ENCODE measurements around the gene GCNT2.
"Not testable (repeated sequence)": the region's sequence is repeated elsewhere in the genome, so short reads cannot be mapped to it uniquely, and the experiment has no call there.

Gene GCNT2

DNA sequence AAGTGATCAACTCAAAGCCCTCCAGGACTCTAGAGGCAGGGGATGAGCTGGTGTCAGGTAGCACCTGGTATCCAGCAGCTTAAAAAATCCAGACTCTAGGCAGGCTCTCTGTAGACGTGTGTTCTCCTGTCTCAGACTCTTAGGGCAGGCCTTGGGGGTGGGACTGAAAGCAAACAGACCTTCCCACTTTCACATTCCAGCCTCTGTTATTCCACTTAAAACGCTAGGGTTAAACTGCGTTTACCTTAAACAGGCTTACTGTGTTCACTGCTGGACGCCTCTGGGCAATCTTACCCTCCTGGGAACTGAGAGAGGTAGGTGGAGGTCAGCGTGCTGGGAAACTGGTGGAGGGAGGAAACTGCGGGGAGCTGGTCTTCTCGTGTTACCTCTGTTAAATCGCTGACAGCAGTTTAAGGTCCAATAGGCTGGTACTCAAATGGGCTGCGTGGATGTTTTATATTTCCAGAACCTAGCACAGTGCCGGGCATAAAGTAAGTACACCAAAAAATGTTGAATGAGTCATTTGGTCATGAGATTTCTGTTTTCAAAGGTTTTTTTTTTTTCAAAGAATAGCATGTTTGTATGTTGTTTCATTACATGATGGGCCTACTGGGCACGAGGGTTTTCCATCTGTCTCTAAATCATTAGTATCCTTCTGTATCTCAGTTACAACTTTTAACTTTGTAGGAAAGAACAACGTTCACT, at the start of gene GCNT2:
Gene GCNT2 (plus strand): TSS at position 248 of the 705 bp plus-strand sequence. CDS start 7,561 bp downstream, outside the sequence.
- no peak for DNase-seq (ENCODE audit: low read depth)

DNA sequence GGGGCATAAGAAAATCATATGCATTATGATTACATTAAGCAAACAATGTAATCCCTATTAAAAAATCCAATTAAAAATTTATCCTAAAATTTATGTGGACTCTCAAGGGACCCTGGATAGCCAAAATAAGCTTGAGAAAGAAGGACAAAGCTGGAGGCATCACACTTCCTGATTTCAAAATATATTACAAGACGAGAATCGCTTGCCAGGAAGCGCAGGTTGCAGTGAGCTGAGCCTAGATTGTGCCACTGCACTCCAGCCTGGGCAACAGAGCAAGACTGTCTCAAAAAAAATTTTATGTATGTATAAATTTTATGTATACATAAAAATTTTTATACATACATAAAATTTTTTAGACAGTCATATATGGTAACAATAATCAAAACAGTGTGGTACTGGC, 48.5 kb upstream of the GCNT2 start:
- DNase-seq (ENCODE audit: low read depth), result no peak

DNA sequence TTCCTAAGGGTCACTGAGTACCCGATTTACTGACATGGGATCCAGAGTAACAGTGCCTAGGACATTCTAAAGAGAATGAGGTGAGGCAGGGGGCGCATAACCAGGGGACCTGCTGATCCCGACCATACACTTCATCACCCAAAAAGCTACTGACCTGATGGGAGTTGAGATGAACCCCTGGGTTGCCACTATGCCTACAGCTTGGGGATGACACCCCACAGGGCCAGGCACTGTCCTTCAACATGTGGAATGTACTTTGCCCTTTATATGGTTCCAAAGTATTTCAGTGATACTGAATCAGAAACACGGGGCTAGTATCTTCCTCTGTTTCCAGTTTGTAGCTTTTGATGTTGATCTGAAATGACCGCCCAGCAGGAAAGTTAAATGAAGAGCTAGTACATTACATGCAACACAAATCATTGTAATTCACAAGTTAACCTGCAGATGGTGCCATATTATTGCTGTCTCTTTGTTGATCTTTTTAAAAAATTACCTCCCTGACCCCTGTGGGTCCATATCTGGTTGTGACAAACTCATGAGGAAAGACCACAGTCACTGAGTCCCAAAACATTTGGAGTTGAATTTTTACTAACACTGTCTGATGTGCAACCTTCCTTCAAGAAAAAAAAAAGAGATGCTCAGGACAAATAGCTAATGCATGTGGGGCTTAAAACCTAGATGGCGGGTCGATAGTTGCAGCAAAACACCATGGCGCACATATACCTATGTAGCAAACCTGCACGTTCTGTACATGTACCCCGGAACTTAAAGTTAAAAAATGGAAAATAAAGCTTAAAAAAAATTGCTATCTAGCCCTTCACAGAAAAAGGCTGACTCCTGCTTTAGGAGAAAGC, 42.7 kb upstream of the GCNT2 start:
- peak; percentile 21 for DNase-seq (ENCODE audit: low read depth)

DNA sequence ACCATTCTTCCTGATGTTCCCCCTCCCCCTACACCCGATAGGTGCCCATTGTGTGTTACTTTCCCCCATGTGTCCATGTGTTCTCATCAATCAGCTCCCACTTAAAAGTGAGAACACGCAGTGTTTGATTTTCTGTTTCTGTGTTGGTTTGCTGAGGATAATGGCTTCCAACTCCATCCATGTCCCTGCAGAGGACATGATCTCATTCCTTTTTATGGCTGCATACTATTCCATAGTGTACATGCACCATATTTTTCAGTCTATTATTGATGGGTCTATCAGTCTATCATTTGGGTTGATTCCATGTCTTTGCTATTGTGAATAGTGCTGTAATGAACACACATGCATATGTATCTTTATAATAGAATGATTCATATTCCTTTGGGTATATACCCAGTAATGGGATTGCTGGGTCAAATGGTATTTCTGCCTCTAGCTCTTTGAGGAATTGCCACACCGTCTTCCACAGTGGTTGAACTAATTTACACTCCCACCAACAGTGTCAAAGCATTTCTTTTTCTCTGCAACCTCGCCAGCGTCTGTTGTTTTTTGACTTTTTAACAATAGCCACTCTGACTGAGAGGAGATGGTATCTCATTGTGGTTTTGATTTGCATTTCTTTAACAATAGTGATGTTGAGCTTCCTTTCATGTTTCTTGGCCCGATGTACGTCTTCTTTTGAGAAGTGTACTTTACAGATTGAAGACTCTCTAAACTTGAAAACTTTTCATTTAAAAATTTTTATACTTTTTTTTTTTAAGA, 41.0 kb upstream of the GCNT2 start:
- DNase-seq (ENCODE audit: low read depth), result no peak

DNA sequence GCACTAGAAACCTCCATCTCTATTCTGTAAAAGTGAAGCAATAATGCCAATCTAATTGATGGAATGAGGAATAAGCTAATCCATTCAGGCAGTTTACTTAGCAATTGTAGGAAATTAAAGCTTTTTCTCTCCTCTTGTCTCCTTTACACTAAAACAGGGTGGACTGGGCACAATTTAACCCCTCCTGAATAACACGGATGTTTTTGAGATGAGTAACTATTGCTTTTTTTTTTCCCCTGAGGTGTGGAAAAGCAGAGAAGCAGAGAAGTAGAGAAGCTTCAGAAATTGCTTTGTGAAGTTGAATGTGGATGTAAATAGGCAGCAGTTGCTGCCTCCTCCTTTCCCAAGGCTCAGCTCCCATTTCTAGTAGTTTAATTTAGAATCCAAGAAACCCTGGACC, 40.0 kb upstream of the GCNT2 start:
- DNase-seq (ENCODE audit: low read depth), result no peak

DNA sequence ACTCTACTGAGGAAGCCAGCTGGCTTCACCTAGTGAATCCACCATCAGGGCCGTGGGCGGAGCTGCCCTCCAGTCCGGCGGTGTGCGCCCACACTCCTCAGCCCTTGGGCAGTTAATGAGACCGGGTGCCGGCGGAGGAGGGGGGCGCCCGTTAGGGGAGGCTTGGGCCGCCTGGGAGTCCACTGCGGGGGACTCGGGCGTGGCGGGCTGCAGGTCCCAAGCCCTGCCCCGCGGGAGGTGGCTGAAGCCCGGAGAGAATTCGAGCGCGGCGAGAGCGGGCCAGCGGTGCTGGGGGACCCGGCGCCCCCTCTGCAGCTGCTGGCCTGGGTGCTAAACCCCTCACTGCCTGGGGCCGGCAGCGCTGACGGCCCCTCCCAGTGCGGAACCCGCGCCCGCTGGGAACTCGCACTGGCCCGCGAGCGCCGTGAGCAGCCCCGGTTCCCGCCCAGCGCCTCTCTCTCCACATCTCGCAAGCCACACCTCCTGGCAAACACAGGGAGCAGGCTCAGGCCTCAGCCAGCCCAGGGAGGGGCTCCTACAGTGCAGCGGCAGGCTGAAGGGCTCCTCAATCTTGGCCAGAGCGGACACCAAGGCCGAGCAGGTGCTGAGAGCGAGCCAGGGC, 38.4 kb upstream of the GCNT2 start:
- no peak for DNase-seq (ENCODE audit: low read depth)

DNA sequence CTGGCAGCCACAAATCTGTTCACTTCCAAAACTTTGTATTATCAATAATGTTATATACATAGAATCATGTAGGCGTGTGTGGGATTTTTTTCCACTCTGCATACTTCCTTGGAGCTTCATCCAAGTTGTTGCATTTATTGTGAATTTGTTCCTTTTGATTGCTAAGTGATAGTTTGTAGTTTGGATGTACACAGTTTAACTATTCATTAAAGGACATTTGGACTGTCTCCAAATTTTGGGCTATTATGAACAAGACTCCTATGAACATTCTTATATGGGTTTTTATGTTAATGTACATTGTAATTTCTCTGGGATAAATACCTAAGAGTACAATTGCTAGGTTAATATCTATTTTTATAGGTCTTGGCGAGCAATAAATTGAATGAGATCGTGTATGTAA, 36.2 kb upstream of the GCNT2 start:
- no peak for DNase-seq (ENCODE audit: low read depth)

GRCh38 chr6:10485406-10485805, 35.7 kb upstream of the GCNT2 start:
- no peak for DNase-seq (ENCODE audit: low read depth)

- DNase-seq (ENCODE audit: low read depth), result no peak
Observed at GRCh38 chr6:10486215-10486614, 34.9 kb upstream of the GCNT2 start.

- not testable (repeated sequence) for DNase-seq (ENCODE audit: low read depth)
Observed at GRCh38 chr6:10486944-10487588, 34.1 kb upstream of the GCNT2 start.

- no peak for DNase-seq (ENCODE audit: low read depth)
Observed at GRCh38 chr6:10487668-10488327, 33.4 kb upstream of the GCNT2 start.

GRCh38 chr6:10491463-10491862, 29.7 kb upstream of the GCNT2 start:
- DNase-seq (ENCODE audit: low read depth), result no peak

DNA sequence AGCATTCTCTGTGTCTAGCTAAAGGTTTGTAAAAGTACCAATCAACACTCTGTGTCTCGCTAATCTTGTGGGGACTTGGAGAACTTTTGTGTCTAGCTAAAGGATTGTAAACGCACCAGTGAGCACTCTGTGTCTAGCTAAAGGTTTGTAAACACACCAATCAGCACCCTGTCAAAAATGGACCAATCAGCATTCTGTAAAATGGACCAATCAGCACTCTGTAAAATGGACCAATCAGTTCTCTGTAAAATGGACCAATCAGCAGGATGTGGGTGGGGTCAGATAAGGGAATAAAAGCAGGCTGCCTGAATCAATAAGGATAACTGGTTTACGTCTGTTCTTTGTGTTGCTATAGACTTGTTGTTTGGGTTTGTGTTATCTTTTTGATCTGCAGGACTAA, 29.2 kb upstream of the GCNT2 start:
- DNase-seq (ENCODE audit: low read depth), result not testable (repeated sequence)

DNA sequence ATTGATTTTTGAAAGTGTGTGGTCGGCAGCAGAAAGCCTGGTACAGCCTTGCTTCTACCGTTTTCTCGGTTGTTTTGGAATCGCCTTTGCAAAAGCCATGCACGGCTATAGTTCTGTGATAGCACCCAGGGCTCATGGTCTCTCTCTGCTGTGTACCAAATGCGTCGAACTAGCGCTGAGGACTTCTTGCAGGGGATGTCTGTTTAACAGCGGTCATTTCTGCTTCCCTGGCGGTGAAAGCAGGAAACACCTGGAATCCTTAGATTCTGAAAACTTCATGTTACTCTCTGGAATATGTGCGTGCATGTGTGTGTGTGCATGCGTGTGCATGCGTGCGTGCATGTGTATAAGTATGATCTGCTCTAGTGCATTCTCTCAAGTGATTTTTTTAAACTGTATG, 26.1 kb upstream of the GCNT2 start:
- no peak for DNase-seq (ENCODE audit: low read depth)

GRCh38 chr6:10505529-10505928, 15.6 kb upstream of the GCNT2 start:
- no peak for DNase-seq (ENCODE audit: low read depth)

GRCh38 chr6:10507298-10507697, 13.9 kb upstream of the GCNT2 start:
- DNase-seq (ENCODE audit: low read depth), result no peak

DNA sequence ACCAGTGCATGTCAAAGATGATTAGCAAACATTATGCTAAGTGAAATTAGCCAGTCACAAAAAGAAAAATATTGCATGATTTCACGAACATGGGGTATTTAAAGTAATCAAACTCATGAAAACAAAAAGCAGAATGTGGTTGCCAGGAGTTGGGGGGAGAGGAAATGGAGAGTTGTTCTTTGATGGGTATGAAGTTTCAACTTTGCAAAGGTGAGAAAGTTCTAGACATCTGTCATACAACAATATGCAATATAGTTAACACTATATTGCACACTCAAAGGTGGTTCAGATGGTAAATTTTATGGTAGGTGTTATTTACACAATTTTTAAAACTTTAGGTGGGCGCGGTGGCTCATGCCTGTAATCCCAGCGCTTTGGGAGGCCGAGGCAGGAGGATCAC, 13.4 kb upstream of the GCNT2 start:
- no peak for DNase-seq (ENCODE audit: low read depth)

GRCh38 chr6:10510592-10511367, 10.4 kb upstream of the GCNT2 start:
- peak; percentile 33 for DNase-seq (ENCODE audit: low read depth)

- DNase-seq (ENCODE audit: low read depth), result no peak
Observed at GRCh38 chr6:10511477-10511876, 9.7 kb upstream of the GCNT2 start.

GRCh38 chr6:10513544-10513943, 7.6 kb upstream of the GCNT2 start:
- DNase-seq (ENCODE audit: low read depth), result no peak
